GM18508 (cell line): Measurements from ENCODE around the gene MYO9B.

ENCODE experiments used
- ATAC-seq: cut with Tn5 transposase; IDR thresholded peaks from one replicate; pipeline ENCODE4 v1.9.1; 2021; ENCODE audit warnings: moderate number of reproducible peaks; ENCODE audit not compliant: insufficient read depth, unreplicated experiment

The MYO9B gene

DNA sequence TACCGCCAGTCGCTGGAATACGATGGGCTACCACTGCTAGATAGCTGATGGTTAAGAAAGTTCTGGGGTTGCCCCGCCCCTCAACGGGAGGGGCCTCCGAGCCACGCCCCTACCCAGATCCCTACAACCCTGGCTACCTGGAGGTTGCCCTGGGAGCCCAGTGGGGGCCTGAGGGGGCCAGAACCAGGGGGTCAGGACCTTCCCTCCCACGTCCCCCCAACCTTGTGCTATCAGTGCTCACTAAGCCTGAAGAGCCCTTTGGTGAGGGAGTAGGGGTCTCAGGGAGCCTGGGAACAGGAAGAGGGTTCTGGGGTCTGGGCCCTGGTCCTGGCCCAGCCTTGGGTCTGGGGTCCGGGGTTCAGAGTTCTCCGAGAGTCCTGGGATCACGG, 159.3 kb downstream of the MYO9B start:
- no peak for ATAC-seq

GRCh38 chr19:17235300-17235970, 159.9 kb downstream of the MYO9B start:
- ATAC-seq, result no peak

GRCh38 chr19:17235971-17236777, 160.6 kb downstream of the MYO9B start:
- ATAC-seq, result no peak

GRCh38 chr19:17236811-17237543, 161.4 kb downstream of the MYO9B start:
- ATAC-seq, result no peak

- no peak for ATAC-seq
Measured at GRCh38 chr19:17237747-17238706, 162.4 kb downstream of the MYO9B start.

DNA sequence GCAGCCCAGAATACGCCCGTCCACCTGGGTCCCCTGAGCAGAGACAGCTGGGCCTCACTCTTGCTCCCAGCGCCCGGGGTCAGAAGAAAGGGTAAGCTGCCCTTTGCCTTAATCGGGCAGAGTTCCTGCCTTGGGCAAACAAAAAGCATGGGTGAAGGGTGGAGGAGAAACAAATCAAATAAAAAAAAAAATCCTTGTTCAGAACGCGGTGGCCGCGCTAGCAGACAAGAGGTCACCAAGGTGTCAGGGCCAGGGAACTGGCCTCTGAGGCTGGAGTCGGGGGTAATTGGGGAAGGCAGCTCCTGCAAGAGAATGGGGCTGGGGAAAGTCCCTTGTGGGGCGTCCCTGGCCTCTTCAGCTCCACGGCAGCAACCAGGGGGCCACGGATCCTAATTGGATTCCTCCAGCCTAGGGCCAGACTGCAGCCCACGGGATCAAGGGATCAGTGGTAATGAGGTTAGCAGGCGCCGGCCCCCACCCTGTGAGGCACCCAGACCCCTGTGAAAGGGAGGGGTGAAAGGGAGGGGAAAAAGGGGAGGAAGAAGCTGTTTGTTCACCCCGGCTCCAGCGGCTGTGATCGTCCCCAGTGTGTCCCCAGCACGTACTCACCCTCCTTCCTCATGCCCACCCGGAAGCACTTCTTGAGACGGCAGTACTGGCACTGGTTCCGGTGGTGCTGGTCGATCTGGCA, 164.6 kb downstream of the MYO9B start:
- ATAC-seq, result no peak

DNA sequence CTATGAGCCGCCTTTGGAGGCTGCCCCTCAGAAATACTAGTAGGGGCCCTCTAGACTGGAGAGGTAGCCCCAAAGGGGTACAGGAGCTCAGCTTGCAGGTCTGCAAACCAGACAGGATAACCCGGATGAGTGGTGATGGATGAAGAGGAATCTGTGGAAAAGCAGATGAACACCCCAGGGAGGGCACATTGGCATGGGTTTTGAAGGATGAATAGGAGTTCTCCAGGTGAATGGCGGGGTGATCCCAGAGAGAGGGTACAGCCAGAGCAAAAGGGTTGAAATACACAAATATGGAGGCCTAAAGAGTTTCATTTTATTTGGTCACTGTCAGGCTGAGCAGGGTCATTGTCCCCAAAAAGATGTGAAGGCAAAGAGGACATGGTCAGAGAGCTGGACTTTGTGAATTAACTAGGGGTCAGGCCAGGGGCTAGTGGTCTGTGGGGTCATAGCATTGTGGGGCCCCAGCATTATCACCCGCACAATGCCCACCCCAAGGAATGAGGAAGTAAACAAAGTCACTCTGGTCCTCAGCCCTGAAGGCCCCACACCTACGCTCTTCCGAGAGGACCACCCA, 165.3 kb downstream of the MYO9B start:
- no peak for ATAC-seq

- no peak for ATAC-seq
Measured at GRCh38 chr19:17242431-17243208, 167.0 kb downstream of the MYO9B start.

GRCh38 chr19:17243211-17243829, 167.7 kb downstream of the MYO9B start:
- ATAC-seq, result no peak

DNA sequence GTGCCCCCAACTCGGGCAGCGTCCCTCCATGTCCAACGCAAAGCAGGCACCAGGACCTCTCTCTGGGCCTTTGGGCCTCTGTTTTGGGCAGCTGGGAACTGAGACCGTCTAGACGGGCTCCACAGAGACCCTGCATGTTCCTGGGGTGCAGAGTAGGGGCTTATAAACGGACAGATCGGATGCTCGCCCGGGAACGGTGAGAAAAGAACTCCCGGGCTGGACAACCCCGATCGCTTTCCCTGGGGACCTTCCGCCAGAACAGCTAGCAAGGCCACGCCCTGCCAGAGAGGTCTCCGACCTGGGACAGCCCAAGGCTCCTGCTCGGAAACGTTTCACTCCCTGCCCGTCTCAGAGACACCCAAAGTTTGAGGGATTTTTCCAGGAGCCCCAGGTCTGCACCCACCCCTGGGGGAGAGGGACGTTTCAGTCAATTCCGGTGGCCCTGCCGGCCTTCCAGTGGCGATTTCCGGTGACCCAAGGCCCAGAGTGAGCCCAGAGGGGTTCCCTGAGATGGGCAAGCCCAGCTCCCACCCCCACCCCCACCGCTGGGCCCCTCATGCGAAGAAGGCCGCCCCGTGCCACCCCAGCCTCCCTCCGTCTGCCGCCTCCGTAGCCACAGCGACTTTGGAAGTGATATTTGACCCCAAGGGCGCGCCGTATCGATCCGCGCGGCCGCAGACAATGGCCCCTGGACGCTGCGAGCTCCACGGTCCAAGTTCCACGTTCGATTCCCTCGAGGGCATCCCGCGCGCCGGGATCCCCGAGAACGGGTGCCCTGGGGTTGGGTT, 168.4 kb downstream of the MYO9B start:
- no peak for ATAC-seq

- no peak for ATAC-seq
Measured at GRCh38 chr19:17244618-17245534, 169.3 kb downstream of the MYO9B start.

DNA sequence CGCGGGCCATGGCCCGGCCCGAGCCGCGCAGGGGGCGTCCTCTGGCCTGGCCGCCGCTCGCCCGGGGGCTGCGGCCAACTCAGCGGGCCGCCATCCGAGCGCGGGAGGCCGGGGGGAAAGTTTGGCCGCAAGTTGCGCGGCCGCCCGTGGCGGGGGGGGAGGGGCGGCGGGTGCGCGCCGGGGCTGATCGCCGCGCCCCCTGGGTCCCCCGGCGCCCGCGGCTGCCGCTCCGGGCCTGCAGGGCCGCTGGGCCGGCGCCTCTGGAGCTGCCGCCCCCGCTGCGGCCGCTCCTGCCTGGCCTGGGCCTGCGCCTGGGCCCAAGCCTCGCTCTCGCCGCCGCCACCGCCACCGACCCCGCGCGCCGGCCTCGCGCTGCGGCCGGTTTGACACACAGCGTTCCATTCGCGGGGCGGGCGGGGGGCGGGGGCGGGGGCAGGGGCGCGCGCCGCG, 170.0 kb downstream of the MYO9B start, which contains the start of gene NR2F6:
Gene NR2F6 (minus strand): TSS at position 385 of the 450 bp plus-strand sequence. CDS start 699 bp downstream, outside the sequence.
- ATAC-seq, result no peak

DNA sequence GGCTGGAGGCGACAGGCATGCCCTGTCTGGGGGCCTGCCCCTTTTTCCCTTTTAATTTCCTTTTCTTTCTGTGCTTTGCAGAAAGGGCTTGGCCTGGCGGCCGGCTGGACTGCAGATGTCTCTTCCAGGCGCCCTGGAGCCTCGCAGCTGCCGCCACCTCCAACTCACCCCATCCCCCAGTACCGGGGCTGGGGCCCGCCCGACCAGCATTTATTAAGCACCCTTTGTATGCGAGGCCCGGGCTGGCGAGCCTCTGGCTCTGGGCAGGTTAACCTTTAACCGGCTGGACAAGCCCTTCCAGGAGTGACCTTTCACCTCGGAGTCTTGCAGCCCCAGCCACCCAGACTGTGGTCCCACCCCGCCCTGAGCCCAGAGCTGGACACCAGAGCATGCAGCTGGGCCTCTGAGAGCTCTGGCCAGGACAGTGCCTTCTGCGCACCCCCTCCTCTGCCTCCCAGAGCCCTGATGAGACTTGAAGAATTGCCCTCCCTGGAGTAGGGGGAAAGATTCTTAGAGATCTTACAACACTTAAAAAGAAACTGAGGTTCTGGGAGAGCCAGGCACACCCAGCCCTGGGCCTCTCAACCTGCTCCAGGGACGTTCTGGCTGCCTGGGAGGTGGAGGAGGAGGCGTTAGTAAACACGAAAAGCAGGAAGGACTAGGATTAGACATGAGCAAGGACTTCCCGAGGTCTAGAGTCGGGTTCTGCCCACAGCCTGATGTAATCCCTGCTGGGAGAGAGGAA, 171.3 kb downstream of the MYO9B start:
- no peak for ATAC-seq

DNA sequence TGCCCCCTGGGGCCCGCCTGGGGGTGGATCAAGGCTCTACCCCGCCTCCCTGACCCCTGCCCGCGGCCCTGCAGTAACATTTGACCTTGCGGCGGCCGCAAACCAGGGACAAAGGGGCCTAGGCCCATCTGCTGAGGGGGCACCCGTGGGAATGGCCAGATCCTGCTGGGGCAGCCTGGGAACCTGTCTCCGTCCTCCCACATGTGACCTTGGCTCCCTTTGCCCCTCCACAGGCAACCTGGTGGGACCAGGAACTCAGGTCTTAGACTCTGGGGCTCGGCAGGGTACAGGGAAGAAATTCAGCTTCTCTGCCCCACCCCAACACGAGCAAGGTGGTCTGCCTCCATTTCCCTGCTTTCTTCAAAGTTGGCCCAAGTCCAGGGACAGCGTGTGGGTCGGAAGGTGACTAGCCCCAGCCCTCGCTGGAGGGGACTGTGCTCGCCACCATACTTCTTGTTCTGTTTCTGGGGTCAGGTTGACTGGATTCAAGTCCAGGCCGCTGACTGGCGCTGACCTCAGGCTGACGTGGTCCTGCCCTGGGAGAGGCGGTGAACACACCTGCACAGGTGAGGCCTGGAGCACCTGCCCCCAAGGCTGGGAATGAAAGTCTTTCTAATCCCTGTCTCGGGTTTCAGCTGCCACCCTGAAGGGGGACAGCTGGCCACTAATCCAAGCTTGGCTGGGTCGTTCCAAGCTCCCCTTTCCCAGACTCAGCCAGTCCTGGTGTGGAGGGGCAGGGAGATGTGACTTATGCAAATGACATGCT, 172.6 kb downstream of the MYO9B start:
- no peak for ATAC-seq
